PC-3 (cell line): ENCODE measurements around the gene NTHL1. TPM values are rescaled to one million over a fixed set of nuclear protein-coding genes. Genes with fewer than 3 reads are reported as not detected.

Experiments
- ATAC-seq: fragments of 200-7000 bp; cut with Tn5 transposase; 2 replicates; pipeline ENCODE4 v1.9.1; 2020; ENCODE audit warnings: mild to moderate bottlenecking, moderate library complexity
- BruUV-seq: library from RNA; stranded (reverse); fragments of 400-500 nt; replicated peaks from 2 replicates; lab custom pipeline; 2021; lab: Mats Ljungman, UMichigan
- CTCF ChIA-PET: fragments of 300-600 bp; sonication (Branson Sonifier 250); formaldehyde crosslinking; loops from one replicate; lab custom pipeline; 2022; ENCODE audit warnings: antibody characterized with exemption; lab: Charles Lee
- POLR2A ChIA-PET: fragments of 300-600 bp; sonication (Branson Sonifier 250); formaldehyde crosslinking; loops from one replicate; lab custom pipeline; 2022; ENCODE audit warnings: antibody characterized with exemption; ENCODE audit not compliant: unreplicated experiment; lab: Charles Lee
- DNase-seq: peaks from one replicate; pipeline ENCODE4 v3.0.0-alpha.2; 2015
- H2AFZ ChIP-seq: fragments of 300-600 bp; sonication (generic); 2 replicates; pipeline ENCODE4 v1.6.0; 2016; ENCODE audit warnings: antibody characterized with exemption, low read length
- H3F3A ChIP-seq: fragments of 300-600 bp; sonication (generic); one replicate; pipeline ENCODE4 v1.6.0; 2017; ENCODE audit warnings: antibody characterized with exemption, low read length, control low read depth, mild to moderate bottlenecking; ENCODE audit not compliant: unreplicated experiment
- H3K27ac ChIP-seq: fragments of 300-600 bp; sonication (generic); 2 replicates; pipeline ENCODE4 v1.5.1; 2016; ENCODE audit warnings: mild to moderate bottlenecking, low read length
- H3K27me3 ChIP-seq: fragments of 300-600 bp; sonication (generic); 2 replicates; pipeline ENCODE4 v1.6.1; 2016; ENCODE audit warnings: low read length, mixed read lengths
- H3K36me3 ChIP-seq: fragments of 300-600 bp; sonication (generic); 2 replicates; pipeline ENCODE4 v1.6.1; 2016; ENCODE audit warnings: low read depth, mixed run types, low read length, mixed read lengths
- H3K4me1 ChIP-seq: fragments of 300-600 bp; sonication (generic); 2 replicates; pipeline ENCODE4 v1.5.1; 2016; ENCODE audit warnings: low read length; ENCODE audit not compliant: insufficient read depth
- H3K4me2 ChIP-seq: fragments of 300-600 bp; sonication (generic); 2 replicates; pipeline ENCODE4 v1.6.0; 2016; ENCODE audit warnings: low read length
- H3K4me3 ChIP-seq: fragments of 300-600 bp; sonication (generic); 2 replicates; pipeline ENCODE4 v1.5.1; 2016; ENCODE audit warnings: mild to moderate bottlenecking, low read length, mixed read lengths
- H3K79me2 ChIP-seq: fragments of 300-600 bp; sonication (generic); 2 replicates; pipeline ENCODE4 v1.6.1; 2017; ENCODE audit warnings: low read length, mixed read lengths
- H3K9ac ChIP-seq: fragments of 300-600 bp; sonication (generic); 2 replicates; pipeline ENCODE4 v1.6.0; 2016; ENCODE audit warnings: mild to moderate bottlenecking, low read length
- H3K9me2 ChIP-seq: fragments of 300-600 bp; sonication (generic); replicated peaks from 2 replicates; pipeline ENCODE4 v1.6.1; 2016; ENCODE audit warnings: mixed run types, low read length, mixed read lengths
- H3K9me3 ChIP-seq: fragments of 300-600 bp; sonication (generic); 2 replicates; pipeline ENCODE4 v1.6.1; 2016; ENCODE audit warnings: low read length, mixed read lengths
- H4K20me1 ChIP-seq: fragments of 300-600 bp; sonication (generic); 2 replicates; pipeline ENCODE4 v1.6.1; 2016; ENCODE audit warnings: low read length, mixed read lengths
- CTCF ChIP-seq: fragments of 300-600 bp; sonication (generic); conservative IDR thresholded peaks from 2 replicates; pipeline ENCODE4 v1.5.1; 2017; ENCODE audit warnings: antibody characterized with exemption, low read depth, mild to moderate bottlenecking, low read length
- EZH2 ChIP-seq: fragments of 300-600 bp; sonication (generic); IDR thresholded peaks from one replicate; pipeline ENCODE4 v1.6.1; 2017; ENCODE audit warnings: antibody characterized with exemption, mild to moderate bottlenecking, low read length; ENCODE audit not compliant: unreplicated experiment
- EZH2phosphoT487 ChIP-seq: fragments of 300-600 bp; sonication (generic); IDR thresholded peaks from 2 replicates; pipeline ENCODE4 v1.6.1; 2018; ENCODE audit warnings: mild to moderate bottlenecking, antibody characterized with exemption, low read length, borderline replicate concordance
- intact Hi-C: fragments of 100-400 bp; cut with micrococcal nuclease; formaldehyde crosslinking; loops from 2 replicates; pipeline ENCODE4 v1.9.0; 2023
- total RNA-seq: library from RNA; depleted of rRNA; stranded (reverse); fragments of >200 nt; gene quantifications from 2 replicates; pipeline ENCODE4 v1.2.3, GENCODE V29; 2014

NTHL1 gene
- total RNA-seq, 1 experiment from 2014 or later = 90.1 TPM

GRCh38 chr16:2023092-2024031, 24.3 kb downstream of the NTHL1 start:
- H3K4me2 ChIP-seq = peak overlapping the region; percentile 92
- peak overlapping the region; percentile 53 for H3K9ac ChIP-seq
- peaks cover 15% of the 10 kb centered on the region for H3K79me2 ChIP-seq
- H3K4me3 ChIP-seq = peak overlapping the region; percentile 62
- H2AFZ ChIP-seq = peak overlapping the region; percentile 85
- no peaks in the 10 kb centered on the region for H3F3A ChIP-seq
- H3K4me1 ChIP-seq = peaks cover 17% of the 10 kb centered on the region
- POLR2A ChIA-PET = interaction anchor here (0.6 to 0.7 kb wide), 3 partner anchors 13 to 27 kb away, joined by 4 to 15 read pairs (median 9); no protein-coding TSS in a partner anchor
- DNase-seq = peak; percentile 89
- no peaks in the 10 kb centered on the region for H4K20me1 ChIP-seq
- H3K27ac ChIP-seq = peak overlapping the region; percentile 39; the same call in 1 of the 2 replicates
- peak; percentile 59 for ATAC-seq
- TF ChIP-seq EZH2phosphoT487 = no peak
- peak; percentile 77 for TF ChIP-seq CTCF
- H3K27me3 ChIP-seq = no peaks in the 10 kb centered on the region; the same call in 1 of the 2 replicates
- no peaks in the 10 kb centered on the region for H3K36me3 ChIP-seq
- no TSS peak for BruUV-seq
- no peaks in the 10 kb centered on the region for H3K9me2 ChIP-seq
- intact Hi-C loops = loop anchor here (2.0 kb wide), 2 partner anchors 33 to 117 kb away; no protein-coding TSS in a partner anchor
- CTCF ChIA-PET = interaction anchor here (0.6 to 1.2 kb wide), 7 partner anchors 10 to 541 kb away, joined by 6 to 20 read pairs (median 14); no protein-coding TSS in a partner anchor
- no peaks in the 10 kb centered on the region for H3K9me3 ChIP-seq

GRCh38 chr16:2022723-2023091, 24.9 kb downstream of the NTHL1 start:
- Histone ChIP-seq H2AFZ (peak overlapping the region; percentile 78), H3F3A (no peaks in the 10 kb centered on the region), H3K27ac (peak overlapping the region; percentile 39; the same call in 1 of the 2 replicates), H4K20me1 (no peaks in the 10 kb centered on the region), H3K27me3 (no peaks in the 10 kb centered on the region; the same call in 1 of the 2 replicates), H3K79me2 (peaks cover 8% of the 10 kb centered on the region), H3K4me1 (peaks cover 11% of the 10 kb centered on the region), H3K9me3 (no peaks in the 10 kb centered on the region), H3K9me2 (no peaks in the 10 kb centered on the region), H3K36me3 (no peaks in the 10 kb centered on the region), H3K4me2 (peak overlapping the region; percentile 92), H3K4me3 (peak overlapping the region; percentile 62), H3K9ac (peak overlapping the region; percentile 53)
- ATAC-seq (peak; percentile 49), DNase-seq (peak; percentile 43)
- intact Hi-C loops = loop anchor here (2.0 kb wide), 2 partner anchors 34 to 118 kb away; no protein-coding TSS in a partner anchor
- POLR2A ChIA-PET = interaction anchor here (0.6 to 0.7 kb wide), 2 partner anchors 14 to 26 kb away, joined by 9 to 15 read pairs; no protein-coding TSS in a partner anchor
- BruUV-seq = no TSS peak
- CTCF ChIA-PET = interaction anchor here (0.6 to 1.2 kb wide), 10 partner anchors 11 to 540 kb away, joined by 3 to 20 read pairs (median 10); no protein-coding TSS in a partner anchor
- TF ChIP-seq EZH2 (no peak), CTCF (no peak), EZH2phosphoT487 (no peak)
